ENCODE results near the gene GAL3ST1.

DNA sequence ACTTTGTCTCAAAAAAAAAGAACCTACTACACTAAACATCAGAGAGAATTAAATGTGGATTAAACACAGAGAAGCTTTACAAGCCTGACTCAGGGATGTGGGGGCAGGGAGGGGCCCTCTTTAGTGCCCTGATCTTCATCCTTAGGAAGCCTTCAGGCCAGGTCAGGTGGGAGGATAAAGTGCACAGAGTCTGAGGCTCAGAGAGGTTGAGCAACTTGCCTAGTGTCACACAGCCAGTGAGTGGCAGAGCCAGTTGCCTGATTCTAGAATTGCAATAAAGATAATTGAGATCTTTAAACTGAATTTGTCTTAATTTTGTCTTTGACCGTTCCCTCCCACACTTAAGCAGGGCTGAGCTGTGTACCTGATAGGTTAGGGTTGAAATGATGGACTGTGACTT is 35.1 kb downstream of the GAL3ST1 start:
- TF ChIP-seq, protein P1, sequence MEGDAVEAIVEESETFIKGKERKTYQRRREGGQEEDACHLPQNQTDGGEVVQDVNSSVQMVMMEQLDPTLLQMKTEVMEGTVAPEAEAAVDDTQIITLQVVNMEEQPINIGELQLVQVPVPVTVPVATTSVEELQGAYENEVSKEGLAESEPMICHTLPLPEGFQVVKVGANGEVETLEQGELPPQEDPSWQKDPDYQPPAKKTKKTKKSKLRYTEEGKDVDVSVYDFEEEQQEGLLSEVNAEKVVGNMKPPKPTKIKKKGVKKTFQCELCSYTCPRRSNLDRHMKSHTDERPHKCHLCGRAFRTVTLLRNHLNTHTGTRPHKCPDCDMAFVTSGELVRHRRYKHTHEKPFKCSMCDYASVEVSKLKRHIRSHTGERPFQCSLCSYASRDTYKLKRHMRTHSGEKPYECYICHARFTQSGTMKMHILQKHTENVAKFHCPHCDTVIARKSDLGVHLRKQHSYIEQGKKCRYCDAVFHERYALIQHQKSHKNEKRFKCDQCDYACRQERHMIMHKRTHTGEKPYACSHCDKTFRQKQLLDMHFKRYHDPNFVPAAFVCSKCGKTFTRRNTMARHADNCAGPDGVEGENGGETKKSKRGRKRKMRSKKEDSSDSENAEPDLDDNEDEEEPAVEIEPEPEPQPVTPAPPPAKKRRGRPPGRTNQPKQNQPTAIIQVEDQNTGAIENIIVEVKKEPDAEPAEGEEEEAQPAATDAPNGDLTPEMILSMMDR (IDR thresholded peaks at IDR 0.05), result no peak
- TF ChIP-seq EZH2phosphoT487 (IDR thresholded peaks at IDR 0.05), result no peak
- no peak for TF ChIP-seq EZH2 (IDR thresholded peaks at IDR 0.05)

Data from neural progenitor cell (in vitro differentiated cells).